ENCODE results near the gene TAF1C. TPM values are rescaled to one million over a fixed set of nuclear protein-coding genes. Genes with fewer than 3 reads are reported as not detected.
A peak's percentile ranks its signal among the peaks of the same experiment; 100 is the strongest.

Gene TAF1C
- total RNA-seq, 1 donor from 2014 or later, result 16.5 TPM

- DNase-seq (ENCODE audit: low read depth in 2 of 2), result no peak
These were observed 3.3 kb downstream of the TAF1C start for GRCh38 chr16:84183572-84183875.

- DNase-seq (ENCODE audit: low read depth in 2 of 2), result no peak
These were observed 3.9 kb downstream of the TAF1C start for GRCh38 chr16:84182680-84183571.

GRCh38 chr16:84182104-84182503 lies 4.8 kb downstream of the TAF1C start:
- DNase-seq (ENCODE audit: low read depth in 2 of 2), result no peak

- DNase-seq (ENCODE audit: low read depth in 2 of 2), result no peak
These were observed 5.5 kb downstream of the TAF1C start for GRCh38 chr16:84181144-84181915.

GRCh38 chr16:84180519-84181140 lies 6.2 kb downstream of the TAF1C start:
- DNase-seq (ENCODE audit: low read depth in 2 of 2), result no peak

- no peak for DNase-seq (ENCODE audit: low read depth in 2 of 2)
These were observed 7.1 kb downstream of the TAF1C start for GRCh38 chr16:84179612-84180320.

- no peak for DNase-seq (ENCODE audit: low read depth in 2 of 2)
These were observed 7.8 kb downstream of the TAF1C start for GRCh38 chr16:84178892-84179611.

- DNase-seq (ENCODE audit: low read depth in 2 of 2), result no peak
These were observed 8.6 kb downstream of the TAF1C start for GRCh38 chr16:84178146-84178765.

GRCh38 chr16:84177741-84178073 lies 9.2 kb downstream of the TAF1C start:
- DNase-seq (ENCODE audit: low read depth in 2 of 2), result peak in 1 of 2 donors; percentile 25

GRCh38 chr16:84176192-84177053 lies 10.4 kb downstream of the TAF1C start:
- no peak for DNase-seq (ENCODE audit: low read depth in 2 of 2)

GRCh38 chr16:84175350-84176081 lies 11.3 kb downstream of the TAF1C start:
- DNase-seq (ENCODE audit: low read depth in 2 of 2), result peak; percentile 53 to 70

GRCh38 chr16:84174396-84174795 lies 12.5 kb downstream of the TAF1C start:
- no peak for DNase-seq (ENCODE audit: low read depth in 2 of 2)

- DNase-seq (ENCODE audit: low read depth in 2 of 2), result no peak
These were observed 17.0 kb downstream of the TAF1C start for GRCh38 chr16:84169765-84170310.

GRCh38 chr16:84166796-84167695 lies 19.8 kb downstream of the TAF1C start:
- no peak for DNase-seq (ENCODE audit: low read depth in 2 of 2)

- no peak for DNase-seq (ENCODE audit: low read depth in 2 of 2)
These were observed 21.1 kb downstream of the TAF1C start for GRCh38 chr16:84165746-84166145.

- no peak for DNase-seq (ENCODE audit: low read depth in 2 of 2)
These were observed 25.1 kb downstream of the TAF1C start for GRCh38 chr16:84161801-84162200.

GRCh38 chr16:84161037-84161436 lies 25.8 kb downstream of the TAF1C start:
- no peak for DNase-seq (ENCODE audit: low read depth in 2 of 2)

GRCh38 chr16:84159800-84160199 lies 27.1 kb downstream of the TAF1C start:
- no peak for DNase-seq (ENCODE audit: low read depth in 2 of 2)
